ENCODE data around the gene NCOA1.

GRCh38 chr2:24449344-24449743 lies 41.7 kb upstream of the NCOA1 start:
- TF ChIP-seq EZH2 (IDR thresholded peaks at IDR 0.05; ENCODE audit: borderline replicate concordance, low read depth, low read length, severe bottlenecking): no peak
- TF ChIP-seq CTCF (IDR thresholded peaks at IDR 0.05; ENCODE audit: borderline replicate concordance, extremely low read depth, low read length, poor library complexity, severe bottlenecking): no peak
